GM19023 (cell line): ENCODE measurements around the gene CPPED1.

Experiments
- ATAC-seq: cut with Tn5 transposase; IDR thresholded peaks from one replicate; pipeline ENCODE4 v1.9.1; 2021; ENCODE audit warnings: mild to moderate bottlenecking, moderate library complexity; ENCODE audit not compliant: unreplicated experiment

Gene CPPED1

GRCh38 chr16:12653820-12654392 lies 149.8 kb downstream of the CPPED1 start:
- no peak for ATAC-seq

- no peak for ATAC-seq
Measured at GRCh38 chr16:12652924-12653323, 150.8 kb downstream of the CPPED1 start.

- ATAC-seq, result no peak
Measured at GRCh38 chr16:12651765-12652512, 151.7 kb downstream of the CPPED1 start.

- ATAC-seq, result no peak
Measured at GRCh38 chr16:12649356-12649755, 154.3 kb downstream of the CPPED1 start.

GRCh38 chr16:12646490-12647274 lies 157.0 kb downstream of the CPPED1 start:
- ATAC-seq, result no peak

- no peak for ATAC-seq
Measured at GRCh38 chr16:12646098-12646489, 157.6 kb downstream of the CPPED1 start.

GRCh38 chr16:12643034-12643455 lies 160.6 kb downstream of the CPPED1 start:
- ATAC-seq, result no peak

- no peak for ATAC-seq
Measured at GRCh38 chr16:12639044-12639443, 164.6 kb downstream of the CPPED1 start.

GRCh38 chr16:12637002-12637401 lies 166.7 kb downstream of the CPPED1 start:
- ATAC-seq, result no peak

GRCh38 chr16:12629271-12629670 lies 174.4 kb downstream of the CPPED1 start:
- ATAC-seq, result no peak

- ATAC-seq, result no peak
Measured at GRCh38 chr16:12628536-12628935, 175.2 kb downstream of the CPPED1 start.

GRCh38 chr16:12627394-12627793 lies 176.3 kb downstream of the CPPED1 start:
- no peak for ATAC-seq

GRCh38 chr16:12626411-12626810 lies 177.3 kb downstream of the CPPED1 start:
- no peak for ATAC-seq

GRCh38 chr16:12625716-12626115 lies 178.0 kb downstream of the CPPED1 start:
- ATAC-seq, result no peak

- ATAC-seq, result no peak
Measured at GRCh38 chr16:12625068-12625467, 178.6 kb downstream of the CPPED1 start.

GRCh38 chr16:12620150-12620549 lies 183.5 kb downstream of the CPPED1 start:
- no peak for ATAC-seq

- ATAC-seq, result no peak
Measured at GRCh38 chr16:12618515-12618914, 185.2 kb downstream of the CPPED1 start.

- no peak for ATAC-seq
Measured at GRCh38 chr16:12617401-12617819, 186.3 kb downstream of the CPPED1 start.

GRCh38 chr16:12614662-12615278 lies 188.9 kb downstream of the CPPED1 start:
- ATAC-seq, result no peak

- ATAC-seq, result no peak
Measured at GRCh38 chr16:12613992-12614661, 189.6 kb downstream of the CPPED1 start.
